HG03558 (cell line): ENCODE results near the gene CHST3.

Experiments used
- ATAC-seq: cut with Tn5 transposase; IDR thresholded peaks from one replicate; pipeline ENCODE4 v1.9.1; 2021; ENCODE audit warnings: moderate number of reproducible peaks; ENCODE audit not compliant: unreplicated experiment; ENCODE audit errors: extremely low read depth

CHST3 gene

GRCh38 chr10:72048450-72049124, 84.4 kb downstream of the CHST3 start:
- no peak for ATAC-seq

- ATAC-seq, result no peak
Measured at GRCh38 chr10:72049472-72049871, 85.3 kb downstream of the CHST3 start.

DNA sequence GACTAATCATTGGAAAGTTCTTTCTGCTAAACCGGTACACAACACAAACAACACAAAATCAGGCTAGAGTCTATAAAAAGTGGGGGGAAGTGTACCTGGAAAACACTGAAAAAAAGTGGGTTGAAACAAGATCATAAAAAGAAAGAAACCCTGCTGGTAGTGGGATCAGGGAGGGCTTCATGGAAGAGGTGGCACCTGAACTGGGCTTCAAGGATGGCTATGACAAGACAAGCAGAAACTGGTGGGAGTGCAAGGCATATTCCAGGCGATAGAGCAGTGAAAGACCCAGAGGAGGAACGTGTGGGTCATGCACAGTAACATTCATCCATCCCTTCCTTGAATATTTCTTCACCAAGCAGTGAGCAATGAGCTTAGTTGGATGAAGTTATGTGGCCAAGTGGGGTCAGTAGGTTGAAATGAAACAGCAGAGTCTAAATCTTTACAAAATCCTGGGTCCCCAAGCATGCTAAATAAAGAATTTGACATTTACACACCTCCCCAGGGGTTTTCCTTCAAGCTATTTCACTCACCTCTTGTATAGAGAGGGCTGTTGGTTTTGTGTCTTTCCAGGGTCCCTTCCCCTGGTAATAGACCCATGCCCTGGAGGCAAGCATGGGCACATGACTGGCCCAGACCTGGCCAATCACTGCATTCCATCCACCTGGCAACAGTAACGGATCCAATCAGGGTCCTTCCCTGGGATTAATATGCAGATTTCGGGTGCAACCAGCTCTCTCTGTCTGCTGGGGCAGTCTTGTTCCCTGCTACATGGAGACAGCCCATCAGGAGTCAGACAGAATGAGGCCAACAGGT, 86.0 kb downstream of the CHST3 start:
- ATAC-seq, result no peak

DNA sequence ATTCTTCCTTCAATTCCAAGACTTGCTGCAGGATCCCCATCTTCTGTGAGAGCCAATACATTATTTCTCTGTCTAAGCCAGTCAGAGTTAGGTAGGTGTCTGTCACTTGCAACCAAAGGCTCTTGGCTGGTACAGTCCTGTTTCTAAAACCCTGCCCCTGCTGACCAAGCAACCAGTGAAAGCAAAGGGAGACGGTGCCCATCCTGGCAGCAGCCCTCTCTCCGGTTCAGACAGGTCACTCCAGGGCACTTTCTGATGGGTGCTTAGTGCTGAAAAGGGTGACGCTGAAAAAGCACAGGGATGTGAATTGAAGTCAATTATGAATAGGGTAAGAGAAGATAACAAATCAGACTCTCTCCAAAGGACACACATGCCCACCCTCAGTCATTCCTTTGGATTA, 86.7 kb downstream of the CHST3 start:
- no peak for ATAC-seq

DNA sequence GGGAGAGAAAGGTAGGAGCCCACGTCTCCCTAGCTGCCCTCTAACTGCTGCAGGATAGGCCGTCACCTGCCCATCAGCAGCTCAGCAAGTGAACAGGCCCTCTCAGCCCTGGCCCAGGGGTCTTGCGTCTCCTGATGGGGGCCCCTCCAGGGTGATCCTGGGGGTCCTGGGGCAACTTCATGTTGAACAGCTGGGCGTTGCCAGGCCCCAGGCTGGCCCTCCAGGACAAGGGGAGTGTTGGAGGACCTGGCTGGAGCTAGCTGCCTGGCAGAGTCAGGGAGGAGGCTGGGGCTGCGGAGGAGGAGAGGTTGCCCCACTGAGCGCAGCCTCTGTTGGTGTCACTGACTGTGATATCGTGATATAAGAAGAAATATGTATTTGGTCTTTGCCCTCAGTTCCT, 89.5 kb downstream of the CHST3 start:
- ATAC-seq, result no peak

DNA sequence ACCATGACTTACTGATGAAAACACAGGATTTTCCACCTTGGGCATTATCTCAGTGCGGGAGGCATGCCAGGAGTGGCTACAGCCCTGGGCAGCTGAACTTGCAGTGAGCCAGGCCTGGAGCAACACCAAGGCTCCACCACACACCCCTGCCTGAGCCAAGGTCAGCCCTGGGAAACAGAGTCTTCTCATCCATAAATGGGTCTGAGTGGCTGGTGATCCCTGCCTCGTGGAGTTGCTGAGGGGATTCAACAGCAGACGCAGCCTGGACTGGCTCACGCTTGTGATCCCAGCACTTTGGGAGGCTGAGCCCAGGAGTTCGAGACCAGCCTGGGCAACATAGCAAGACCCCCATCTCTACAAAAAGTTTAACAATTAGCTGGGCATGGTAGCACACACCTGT, 91.9 kb downstream of the CHST3 start:
- no peak for ATAC-seq

GRCh38 chr10:72056932-72057751, 92.9 kb downstream of the CHST3 start:
- no peak for ATAC-seq

DNA sequence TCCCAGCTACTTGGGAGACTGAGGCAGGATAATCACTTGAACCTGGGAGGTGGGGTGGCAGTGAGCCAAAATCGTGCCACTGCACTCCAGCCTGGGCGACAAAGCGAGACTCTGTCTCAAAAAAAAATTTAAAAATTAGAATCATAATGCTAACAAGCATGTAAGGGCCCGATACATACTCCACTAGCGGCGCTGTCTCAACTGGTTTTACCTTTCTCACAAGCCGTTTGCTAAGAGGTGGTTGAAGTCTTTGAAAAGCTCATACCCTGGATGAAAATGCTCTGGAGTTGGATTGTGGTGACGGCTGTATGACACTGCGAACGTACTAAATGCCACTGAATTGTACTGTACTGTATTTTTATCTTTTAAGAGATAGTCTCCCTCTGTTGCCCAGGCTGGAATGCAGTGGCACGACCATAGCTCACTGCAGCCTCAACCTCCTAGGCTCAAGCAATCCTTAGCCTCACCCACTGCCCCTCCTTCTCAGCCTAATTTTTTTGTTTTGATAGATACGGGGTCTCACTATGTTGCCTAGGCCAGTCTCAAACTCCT, 94.2 kb downstream of the CHST3 start:
- ATAC-seq, result no peak

GRCh38 chr10:72058989-72059842, 95.0 kb downstream of the CHST3 start:
- no peak for ATAC-seq

- no peak for ATAC-seq
Measured at GRCh38 chr10:72059843-72060822, 95.9 kb downstream of the CHST3 start.

DNA sequence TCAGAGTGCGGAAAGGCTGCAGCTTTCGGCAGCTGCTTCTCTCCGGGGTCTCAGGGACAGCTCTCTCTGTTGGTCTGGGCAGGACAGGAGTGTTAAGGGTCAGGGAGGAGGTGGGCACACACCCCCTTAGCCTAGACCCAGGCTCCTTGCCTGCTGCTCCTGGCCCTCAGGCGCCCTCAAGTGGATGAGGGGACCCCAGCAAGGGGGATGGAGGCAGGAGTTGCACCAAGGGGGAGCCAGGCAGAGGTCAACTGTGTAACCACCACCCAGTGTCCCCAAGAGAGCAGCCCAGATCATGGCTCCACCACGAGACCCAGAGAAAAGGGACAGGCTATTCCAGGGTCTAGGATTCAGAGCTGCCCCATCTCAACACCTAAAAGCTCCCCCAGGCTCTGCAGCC, 97.3 kb downstream of the CHST3 start:
- no peak for ATAC-seq

DNA sequence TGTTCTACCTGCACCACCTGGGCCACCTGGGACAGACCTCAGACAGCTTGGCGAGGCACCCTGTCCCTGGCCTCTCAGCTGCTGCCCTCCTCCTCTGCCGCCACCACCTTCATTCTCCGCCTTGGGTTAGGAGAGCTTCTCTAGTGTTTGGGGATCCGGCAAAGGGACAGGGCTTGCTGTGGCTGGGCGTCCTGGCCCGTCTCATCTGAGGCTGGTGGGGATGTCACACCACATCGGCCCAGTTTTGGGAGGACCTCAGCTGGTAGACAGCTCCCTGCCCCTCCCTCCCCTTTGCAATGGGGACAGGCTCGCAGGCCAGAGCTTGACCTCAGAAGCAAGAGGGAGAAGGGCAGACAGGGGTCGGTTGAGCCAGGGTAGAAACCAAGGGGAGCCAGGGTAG, 97.7 kb downstream of the CHST3 start:
- no peak for ATAC-seq

DNA sequence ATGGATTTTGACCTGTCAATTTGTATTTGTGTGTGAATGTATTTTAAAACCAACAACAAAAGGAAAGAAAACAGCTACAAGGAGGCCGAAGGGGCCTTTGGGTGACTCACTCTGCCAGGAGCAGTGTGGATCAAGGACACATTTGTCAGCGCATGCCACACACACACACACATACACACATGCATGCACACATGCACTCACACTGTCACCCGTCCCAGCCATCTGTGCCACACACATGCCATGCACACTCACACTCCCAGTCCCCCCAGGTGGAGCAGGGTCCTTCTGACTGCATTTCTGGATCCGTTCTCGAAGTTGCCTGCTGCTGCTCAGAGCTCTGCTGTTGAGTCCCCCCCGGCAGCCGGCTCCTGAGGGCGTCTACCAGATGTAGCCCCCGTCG, 98.2 kb downstream of the CHST3 start:
- no peak for ATAC-seq
